NCI-H460 (cell line): Measurements from ENCODE around the gene MAPKAPK3. TPM values are rescaled to one million over a fixed set of nuclear protein-coding genes. Genes with fewer than 3 reads are reported as not detected.

ENCODE experiments used
- DNase-seq: peaks from one replicate; pipeline ENCODE4 v3.0.0-alpha.2; 2016; ENCODE audit warnings: low read depth; ENCODE audit errors: extremely low read depth
- polyA plus RNA-seq: library from polyadenylated mRNA; depleted of rRNA; stranded (reverse); fragments of >200 nt; gene quantifications from 2 replicates; pipeline ENCODE4 v1.2.3, GENCODE V29; 2014; cell fraction: nucleus; rRNA removed
- total RNA-seq: library from RNA; depleted of rRNA; stranded (reverse); fragments of >200 nt; shearing (Covaris generic); gene quantifications from 2 replicates; pipeline ENCODE4 v1.2.3, GENCODE V29; 2014; rRNA removed

Gene MAPKAPK3
- 31.6 and 39.4 TPM in 2 replicates for total RNA-seq
- polyA plus RNA-seq, result 27.8 and 39.7 TPM in 2 replicates

DNA sequence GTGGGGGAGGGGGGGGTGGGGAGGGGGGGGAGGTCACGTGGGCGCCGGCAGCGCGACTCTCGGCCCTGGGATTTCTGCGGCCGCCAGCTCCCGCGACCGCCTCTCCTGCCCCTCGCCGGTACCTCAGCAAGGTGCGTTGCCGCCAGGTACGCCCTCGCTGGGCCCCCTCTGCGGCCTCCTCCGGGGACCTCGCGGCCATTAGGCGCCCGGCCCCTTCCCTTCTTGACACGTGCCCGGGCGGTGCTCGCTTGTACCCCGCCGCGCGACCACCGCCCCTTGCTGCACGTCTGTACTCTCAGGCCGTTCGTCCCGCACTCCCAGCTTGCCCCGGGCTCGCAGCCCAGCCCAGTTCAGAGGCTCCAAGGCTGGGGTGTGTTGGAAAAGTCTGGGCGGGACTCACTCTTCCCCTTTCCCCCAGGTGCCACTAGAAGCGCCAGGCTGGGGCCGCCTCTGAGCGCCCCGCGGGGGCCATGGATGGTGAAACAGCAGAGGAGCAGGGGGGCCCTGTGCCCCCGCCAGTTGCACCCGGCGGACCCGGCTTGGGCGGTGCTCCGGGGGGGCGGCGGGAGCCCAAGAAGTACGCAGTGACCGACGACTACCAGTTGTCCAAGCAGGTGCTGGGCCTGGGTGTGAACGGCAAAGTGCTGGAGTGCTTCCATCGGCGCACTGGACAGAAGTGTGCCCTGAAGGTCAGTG is at the start of gene MAPKAPK3:
TSS of gene MAPKAPK3 (plus strand) at position 56 of the 696 bp plus-strand sequence. CDS start at position 471, 415 bp downstream.
- no peak for DNase-seq

- peak; percentile 66 for DNase-seq
These were observed 49.4 kb upstream of the MAPKAPK3 start, which contains the start of gene C3orf18 for GRCh38 chr3:50567386-50568167. TSS of gene C3orf18 (minus strand) at chr3:50567747. CDS start at chr3:50565699, 2,048 bp downstream.

DNA sequence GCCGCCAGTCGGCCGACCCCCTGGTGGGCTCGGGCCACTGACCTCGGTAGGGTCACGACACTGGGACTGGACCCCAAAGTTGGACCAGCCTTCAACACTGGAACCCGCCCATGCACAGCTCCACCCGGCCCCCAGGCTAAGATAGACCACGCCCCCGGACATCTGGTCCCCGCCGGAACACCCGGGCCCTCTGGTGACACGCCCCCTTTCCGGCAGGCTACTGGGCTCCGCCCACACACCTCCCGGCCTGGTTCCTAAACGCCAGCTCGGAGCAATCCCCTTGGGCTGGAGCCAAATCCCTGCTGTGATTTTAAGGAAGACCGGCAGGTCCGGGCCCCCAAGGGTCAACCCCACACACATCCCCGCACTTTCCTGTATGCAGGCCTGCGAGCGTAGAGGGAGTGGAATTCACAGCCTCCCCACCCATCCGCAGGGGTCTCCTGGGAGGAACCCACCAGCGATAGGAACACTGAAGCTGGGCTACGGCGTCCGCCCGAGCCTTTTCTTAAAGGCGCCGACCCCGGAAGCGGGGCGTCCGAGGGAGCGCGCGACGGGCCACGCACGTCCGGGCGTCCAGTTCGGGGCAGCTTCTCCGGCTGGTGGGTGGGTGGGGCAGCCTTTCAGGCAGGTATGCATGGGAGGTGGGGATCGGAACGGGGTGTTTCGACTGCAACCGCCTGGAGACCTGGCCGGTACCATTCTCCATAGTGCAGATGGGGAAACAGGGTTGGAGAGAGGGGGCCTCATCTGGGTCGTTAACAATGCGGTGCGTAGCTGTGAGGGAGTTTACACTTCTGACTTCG is 47.8 kb upstream of the MAPKAPK3 start, which contains the start of gene HEMK1:
TSS of gene HEMK1 (plus strand) at position 576 of the 803 bp plus-strand sequence. CDS start 1,583 bp downstream, outside the sequence.
- peak; percentile 89 for DNase-seq

GRCh38 chr3:50570508-50571279 is 46.3 kb upstream of the MAPKAPK3 start:
- DNase-seq, result no peak

DNA sequence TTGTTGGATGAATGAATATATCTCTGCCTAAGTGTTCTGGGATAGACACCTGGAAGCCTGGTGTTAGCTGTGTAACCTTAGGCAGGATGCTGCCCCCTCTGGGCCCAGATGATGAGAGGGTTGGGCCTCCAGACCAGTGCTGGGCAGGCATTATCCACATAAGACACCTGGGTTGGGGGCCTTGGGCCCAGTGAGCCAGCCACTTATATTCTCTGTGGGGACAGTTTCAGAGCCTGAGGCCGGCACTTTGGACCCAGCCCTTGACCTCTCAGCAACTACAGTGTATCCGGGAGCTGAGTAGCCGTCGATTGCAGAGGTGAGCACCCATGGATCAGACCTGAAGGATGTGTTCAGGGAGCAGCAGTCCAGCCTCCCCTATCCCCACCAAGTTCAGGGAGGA is 45.5 kb upstream of the MAPKAPK3 start:
- DNase-seq, result no peak

- DNase-seq, result peak; percentile 46
These were observed 44.8 kb upstream of the MAPKAPK3 start for GRCh38 chr3:50572158-50572557.

- no peak for DNase-seq
These were observed 44.1 kb upstream of the MAPKAPK3 start for GRCh38 chr3:50572801-50573371.

- DNase-seq, result no peak
These were observed 43.1 kb upstream of the MAPKAPK3 start for GRCh38 chr3:50573566-50574443.

- DNase-seq, result no peak
These were observed 42.5 kb upstream of the MAPKAPK3 start for GRCh38 chr3:50574444-50574831.

DNA sequence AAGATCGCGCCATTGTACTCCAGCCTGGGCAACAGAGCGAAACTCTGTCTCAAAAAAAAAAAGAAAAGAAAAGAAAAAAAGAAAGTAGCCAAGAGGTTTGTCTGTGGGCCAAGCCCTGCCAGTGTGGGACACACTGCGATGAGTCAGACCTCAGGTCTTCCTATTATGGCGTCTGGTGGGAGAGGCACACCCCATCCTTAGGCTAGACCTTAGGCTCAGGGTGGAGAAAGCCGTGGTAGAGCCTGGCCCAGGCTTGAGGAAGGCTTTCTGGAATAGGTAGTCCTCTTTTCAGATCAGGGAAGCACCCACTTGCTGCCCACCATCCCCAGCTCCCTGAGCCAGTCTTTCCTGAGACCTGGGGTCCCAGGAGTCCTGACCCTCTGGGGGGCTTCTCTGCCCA is 41.6 kb upstream of the MAPKAPK3 start:
- DNase-seq, result no peak

DNA sequence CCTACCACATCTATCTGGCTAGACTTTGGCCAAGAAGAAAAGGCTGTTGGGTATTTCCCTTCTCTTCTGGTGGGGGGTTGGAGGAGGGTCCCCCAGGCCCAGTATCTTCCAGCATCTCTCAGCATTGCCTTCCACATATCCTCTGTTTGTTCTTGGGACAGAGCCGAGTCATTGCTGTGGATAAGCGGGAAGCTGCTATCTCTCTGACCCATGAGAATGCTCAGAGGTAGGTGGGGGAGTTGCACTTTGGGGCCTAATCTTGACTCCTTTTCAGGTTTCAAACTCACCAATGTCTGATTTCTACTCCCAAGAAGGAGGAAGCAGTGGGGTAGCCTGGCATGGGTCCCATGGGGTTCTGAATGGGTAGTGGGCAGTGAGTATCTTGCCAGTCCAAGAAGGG is 39.6 kb upstream of the MAPKAPK3 start:
- no peak for DNase-seq

DNA sequence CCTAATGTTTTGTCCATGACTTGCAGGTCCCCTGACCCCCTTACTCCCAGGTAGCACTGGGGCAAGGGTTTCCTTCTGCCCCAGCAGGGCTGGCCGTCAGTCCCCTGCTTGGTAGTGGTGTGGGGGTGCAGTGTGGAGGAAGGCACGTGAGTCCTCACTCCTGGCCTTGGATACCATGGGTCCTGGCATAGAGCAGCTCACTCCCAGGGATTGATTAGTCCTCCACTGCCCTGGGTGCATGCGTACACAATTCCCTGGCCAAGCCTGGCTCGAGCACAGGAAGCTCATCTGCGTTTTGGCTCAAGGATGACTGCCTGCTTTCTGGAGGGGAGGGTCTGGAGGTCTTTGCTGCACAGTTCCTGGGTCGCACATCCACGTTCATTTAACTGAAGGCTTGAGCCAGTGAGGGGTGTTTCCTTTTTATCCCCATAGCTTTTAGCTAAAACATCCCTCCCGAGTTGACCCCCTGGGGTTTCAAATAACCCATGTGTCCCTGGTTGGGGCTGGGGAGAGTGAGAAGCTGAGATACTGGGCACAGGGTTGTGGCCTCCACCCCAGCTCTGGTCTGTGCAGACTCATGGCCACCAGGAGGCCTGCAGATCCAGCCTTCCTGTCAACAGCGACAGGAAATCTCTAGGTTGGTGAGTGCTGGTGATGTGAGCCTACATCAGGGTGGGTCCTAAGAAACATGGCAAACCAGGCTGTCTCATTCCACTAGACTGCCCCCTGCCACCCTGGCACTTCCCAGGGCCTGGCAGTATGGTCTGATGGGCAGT is 36.1 kb upstream of the MAPKAPK3 start:
- DNase-seq, result no peak

DNA sequence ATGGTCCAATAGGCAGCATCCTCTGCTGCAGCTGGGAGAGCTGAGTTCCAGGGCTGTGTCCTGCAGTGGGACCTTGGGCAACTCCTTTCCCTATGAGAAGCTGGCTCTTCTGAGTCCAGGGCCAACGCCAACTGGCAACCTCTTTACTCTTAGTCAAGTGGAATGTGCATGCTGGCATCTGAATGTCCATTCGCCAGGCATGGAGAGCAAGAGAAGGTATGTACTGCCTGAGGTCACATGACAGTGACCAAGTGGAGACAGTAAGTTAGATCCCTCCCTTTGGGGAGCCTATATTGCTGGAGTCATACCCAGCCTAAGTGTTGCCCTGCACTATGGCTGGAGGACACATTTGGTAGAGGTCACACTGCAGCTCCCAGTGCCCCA is 35.5 kb upstream of the MAPKAPK3 start:
- no peak for DNase-seq

DNA sequence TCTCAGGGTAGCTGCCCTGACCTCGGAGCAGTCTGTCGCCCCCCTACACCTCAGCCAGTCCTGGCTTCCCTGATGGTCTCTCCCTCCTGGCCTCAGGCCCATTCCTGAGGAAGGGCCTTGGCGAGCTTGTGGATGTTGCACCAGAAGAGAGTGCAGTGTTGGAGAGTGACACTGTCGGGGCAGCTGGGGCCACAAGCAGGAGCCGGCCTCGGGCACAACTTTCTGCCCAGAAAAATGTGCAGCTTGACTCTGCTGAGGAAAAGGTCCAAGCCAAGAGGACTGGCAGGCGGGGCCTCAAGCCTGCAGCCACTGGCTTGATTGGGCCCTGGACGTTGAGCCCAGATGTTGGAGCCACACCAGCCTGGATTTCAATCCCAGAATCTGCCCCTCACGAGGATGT is 34.9 kb upstream of the MAPKAPK3 start:
- no peak for DNase-seq

GRCh38 chr3:50583897-50584296 is 33.1 kb upstream of the MAPKAPK3 start:
- DNase-seq, result no peak

- no peak for DNase-seq
These were observed 32.6 kb upstream of the MAPKAPK3 start for GRCh38 chr3:50584391-50584790.

GRCh38 chr3:50585919-50586762 is 30.8 kb upstream of the MAPKAPK3 start:
- DNase-seq, result no peak
